ENCODE data around the gene RPS6KA1.
A peak's percentile ranks its signal among the peaks of the same experiment; 100 is the strongest.

RPS6KA1 gene

GRCh38 chr1:26530895-26531598, 1.5 kb downstream of the RPS6KA1 start:
- DNase-seq (ENCODE audit: extremely low read depth in 1 of 2, low read depth in 1 of 2): no peak

GRCh38 chr1:26531651-26532131, 2.1 kb downstream of the RPS6KA1 start:
- no peak for DNase-seq (ENCODE audit: extremely low read depth in 1 of 2, low read depth in 1 of 2)

- DNase-seq (ENCODE audit: extremely low read depth in 1 of 2, low read depth in 1 of 2): no peak
Measured at GRCh38 chr1:26533951-26534509, 4.5 kb downstream of the RPS6KA1 start.

GRCh38 chr1:26535201-26535600, 5.6 kb downstream of the RPS6KA1 start:
- DNase-seq (ENCODE audit: extremely low read depth in 1 of 2, low read depth in 1 of 2): no peak

- DNase-seq (ENCODE audit: extremely low read depth in 1 of 2, low read depth in 1 of 2): no peak
Measured at GRCh38 chr1:26536081-26536480, 6.5 kb downstream of the RPS6KA1 start.

GRCh38 chr1:26536521-26536920, 7.0 kb downstream of the RPS6KA1 start:
- no peak for DNase-seq (ENCODE audit: extremely low read depth in 1 of 2, low read depth in 1 of 2)

- DNase-seq (ENCODE audit: extremely low read depth in 1 of 2, low read depth in 1 of 2): no peak
Measured at GRCh38 chr1:26537951-26538352, 8.4 kb downstream of the RPS6KA1 start.

GRCh38 chr1:26538480-26539412, 9.2 kb downstream of the RPS6KA1 start:
- DNase-seq (ENCODE audit: extremely low read depth in 1 of 2, low read depth in 1 of 2): peak in 1 of 2 donors; percentile 21

- DNase-seq (ENCODE audit: extremely low read depth in 1 of 2, low read depth in 1 of 2): no peak
Measured at GRCh38 chr1:26539722-26540121, 10.2 kb downstream of the RPS6KA1 start.

GRCh38 chr1:26540351-26540750, 10.8 kb downstream of the RPS6KA1 start:
- no peak for DNase-seq (ENCODE audit: extremely low read depth in 1 of 2, low read depth in 1 of 2)

- DNase-seq (ENCODE audit: extremely low read depth in 1 of 2, low read depth in 1 of 2): no peak
Measured at GRCh38 chr1:26541431-26541815, 11.9 kb downstream of the RPS6KA1 start.

GRCh38 chr1:26541816-26542711, 12.5 kb downstream of the RPS6KA1 start:
- peak; percentile 18 to 52 for DNase-seq (ENCODE audit: extremely low read depth in 1 of 2, low read depth in 1 of 2)

GRCh38 chr1:26542771-26543451, 13.3 kb downstream of the RPS6KA1 start:
- DNase-seq (ENCODE audit: extremely low read depth in 1 of 2, low read depth in 1 of 2): no peak

- no peak for DNase-seq (ENCODE audit: extremely low read depth in 1 of 2, low read depth in 1 of 2)
Measured at GRCh38 chr1:26543462-26543861, 13.9 kb downstream of the RPS6KA1 start.

- no peak for DNase-seq (ENCODE audit: extremely low read depth in 1 of 2, low read depth in 1 of 2)
Measured at GRCh38 chr1:26544126-26544525, 14.6 kb downstream of the RPS6KA1 start.

- DNase-seq (ENCODE audit: extremely low read depth in 1 of 2, low read depth in 1 of 2): no peak
Measured at GRCh38 chr1:26545969-26546323, 16.4 kb downstream of the RPS6KA1 start.

GRCh38 chr1:26546375-26546774, 16.8 kb downstream of the RPS6KA1 start:
- no peak for DNase-seq (ENCODE audit: extremely low read depth in 1 of 2, low read depth in 1 of 2)

- DNase-seq (ENCODE audit: extremely low read depth in 1 of 2, low read depth in 1 of 2): no peak
Measured at GRCh38 chr1:26546819-26547218, 17.3 kb downstream of the RPS6KA1 start.

- no peak for DNase-seq (ENCODE audit: extremely low read depth in 1 of 2, low read depth in 1 of 2)
Measured at GRCh38 chr1:26548841-26549240, 19.3 kb downstream of the RPS6KA1 start.

GRCh38 chr1:26550946-26551345, 21.4 kb downstream of the RPS6KA1 start:
- DNase-seq (ENCODE audit: extremely low read depth in 1 of 2, low read depth in 1 of 2): no peak
